Measurements from ENCODE around the gene SLC66A1. TPM values are rescaled to one million over a fixed set of nuclear protein-coding genes. Genes with fewer than 3 reads are reported as not detected.

The SLC66A1 gene
- total RNA-seq, 2 donors from 2014 or later, result 11.4 to 12.0 TPM

- TF ChIP-seq, protein P1, sequence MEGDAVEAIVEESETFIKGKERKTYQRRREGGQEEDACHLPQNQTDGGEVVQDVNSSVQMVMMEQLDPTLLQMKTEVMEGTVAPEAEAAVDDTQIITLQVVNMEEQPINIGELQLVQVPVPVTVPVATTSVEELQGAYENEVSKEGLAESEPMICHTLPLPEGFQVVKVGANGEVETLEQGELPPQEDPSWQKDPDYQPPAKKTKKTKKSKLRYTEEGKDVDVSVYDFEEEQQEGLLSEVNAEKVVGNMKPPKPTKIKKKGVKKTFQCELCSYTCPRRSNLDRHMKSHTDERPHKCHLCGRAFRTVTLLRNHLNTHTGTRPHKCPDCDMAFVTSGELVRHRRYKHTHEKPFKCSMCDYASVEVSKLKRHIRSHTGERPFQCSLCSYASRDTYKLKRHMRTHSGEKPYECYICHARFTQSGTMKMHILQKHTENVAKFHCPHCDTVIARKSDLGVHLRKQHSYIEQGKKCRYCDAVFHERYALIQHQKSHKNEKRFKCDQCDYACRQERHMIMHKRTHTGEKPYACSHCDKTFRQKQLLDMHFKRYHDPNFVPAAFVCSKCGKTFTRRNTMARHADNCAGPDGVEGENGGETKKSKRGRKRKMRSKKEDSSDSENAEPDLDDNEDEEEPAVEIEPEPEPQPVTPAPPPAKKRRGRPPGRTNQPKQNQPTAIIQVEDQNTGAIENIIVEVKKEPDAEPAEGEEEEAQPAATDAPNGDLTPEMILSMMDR (IDR thresholded peaks at IDR 0.05), result no peak
- DNase-seq (ENCODE audit: low spot score) (no peak), ATAC-seq (ENCODE audit: insufficient number of reproducible peaks, low FRiP score, low read depth) (no peak)
- no peak overlapping the region for H3K4me3 ChIP-seq
- H3K4me1 ChIP-seq (ENCODE audit: control insufficient read depth in 1 of 2, low read depth in 2 of 2), result no peaks in the 10 kb centered on the region
- peaks cover 18% of the 10 kb centered on the region for H3K36me3 ChIP-seq
- H3K9me3 ChIP-seq, result no peaks in the 10 kb centered on the region
- no peaks in the 10 kb centered on the region for H3K27me3 ChIP-seq (replicated peaks; ENCODE audit: insufficient read depth)
- H3K27ac ChIP-seq, result no peak overlapping the region
These were observed 19.2 kb downstream of the SLC66A1 start for GRCh38 chr1:19331262-19331878.

GRCh38 chr1:19332832-19333231 is 20.7 kb downstream of the SLC66A1 start:
- H3K4me3 ChIP-seq, result no peak overlapping the region
- H3K4me1 ChIP-seq (ENCODE audit: control insufficient read depth in 1 of 2, low read depth in 2 of 2), result no peaks in the 10 kb centered on the region
- no peaks in the 10 kb centered on the region for H3K27me3 ChIP-seq (replicated peaks; ENCODE audit: insufficient read depth)
- H3K36me3 ChIP-seq, result peaks cover 21% of the 10 kb centered on the region
- no peak overlapping the region for H3K27ac ChIP-seq
- no peaks in the 10 kb centered on the region for H3K9me3 ChIP-seq
- no peak for ATAC-seq (ENCODE audit: insufficient number of reproducible peaks, low FRiP score, low read depth)
- no peak for DNase-seq (ENCODE audit: low spot score)
- TF ChIP-seq, protein P1 (IDR thresholded peaks at IDR 0.05), result no peak

DNA sequence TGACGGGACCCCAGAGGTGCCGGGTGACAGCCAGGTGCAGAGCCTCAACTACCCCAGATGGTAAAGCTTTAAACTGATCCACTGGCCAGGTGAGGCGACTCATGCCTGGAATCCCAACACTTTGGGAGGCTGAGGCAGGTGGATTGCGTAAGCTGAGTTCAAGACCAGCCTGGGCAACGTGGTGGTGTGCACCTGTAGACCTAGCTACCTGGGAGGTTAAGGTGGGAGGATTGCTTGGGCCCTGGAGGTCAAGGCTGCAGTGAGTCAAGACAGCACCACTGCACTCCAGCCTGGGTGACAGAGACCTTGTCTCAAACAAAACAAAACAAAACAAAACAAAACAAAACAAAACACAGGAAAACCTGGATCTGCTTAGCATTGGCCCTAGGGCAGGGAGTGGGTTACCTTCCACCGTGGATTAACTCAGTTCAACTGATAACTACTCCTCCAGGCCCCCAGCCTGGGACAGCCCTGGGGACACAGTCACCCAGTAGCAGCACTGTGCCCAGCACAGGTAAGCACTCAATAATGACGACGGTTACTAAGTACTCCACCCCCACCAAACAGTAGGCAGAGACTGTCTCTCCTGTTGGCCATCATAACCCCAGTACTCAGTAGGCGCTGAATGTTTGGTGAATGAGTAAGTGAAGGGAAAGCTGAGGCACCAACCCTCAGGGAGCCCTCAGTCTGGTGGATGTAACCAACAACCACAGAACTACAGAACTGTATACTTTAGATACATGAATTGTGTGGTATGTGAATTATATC is 21.6 kb downstream of the SLC66A1 start:
- Histone ChIP-seq H3K27ac (no peak overlapping the region), H3K4me1 (ENCODE audit: control insufficient read depth in 1 of 2, low read depth in 2 of 2) (no peaks in the 10 kb centered on the region), H3K4me3 (no peak overlapping the region), H3K36me3 (peaks cover 15% of the 10 kb centered on the region), H3K27me3 (replicated peaks; ENCODE audit: insufficient read depth) (no peaks in the 10 kb centered on the region), H3K9me3 (no peaks in the 10 kb centered on the region)
- ATAC-seq (ENCODE audit: insufficient number of reproducible peaks, low FRiP score, low read depth) (no peak), DNase-seq (ENCODE audit: low spot score) (no peak)
- TF ChIP-seq, protein P1 (IDR thresholded peaks at IDR 0.05), result no peak

DNA sequence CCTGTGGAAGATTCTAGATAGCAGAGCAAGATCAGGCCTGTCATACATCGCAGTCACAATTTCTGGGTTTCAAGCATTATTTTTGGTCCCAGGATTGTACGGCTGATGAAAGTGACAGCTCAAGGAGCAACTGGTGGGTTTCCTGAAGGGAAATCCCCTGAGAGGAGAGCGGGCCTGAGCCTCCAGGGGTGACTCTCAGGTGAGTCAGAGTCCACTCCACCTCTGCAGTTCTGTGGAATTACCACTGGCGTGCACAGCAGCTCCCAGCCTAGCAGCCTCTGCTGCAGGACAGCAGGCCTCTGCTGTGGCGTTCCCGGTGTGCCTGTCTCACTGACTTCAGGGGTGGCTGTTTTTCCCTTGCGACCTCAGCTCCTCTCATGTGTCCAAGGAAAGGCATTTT is 24.4 kb downstream of the SLC66A1 start:
- Histone ChIP-seq H3K27me3 (replicated peaks; ENCODE audit: insufficient read depth) (no peaks in the 10 kb centered on the region), H3K9me3 (no peaks in the 10 kb centered on the region), H3K4me3 (no peak overlapping the region), H3K36me3 (peaks cover 10% of the 10 kb centered on the region), H3K4me1 (ENCODE audit: control insufficient read depth in 1 of 2, low read depth in 2 of 2) (peaks cover under 1 to 5% of the 10 kb centered on the region in 2 donors), H3K27ac (no peak overlapping the region)
- DNase-seq (ENCODE audit: low spot score) (no peak), ATAC-seq (ENCODE audit: insufficient number of reproducible peaks, low FRiP score, low read depth) (no peak)
- TF ChIP-seq, protein P1 (IDR thresholded peaks at IDR 0.05), result no peak

DNA sequence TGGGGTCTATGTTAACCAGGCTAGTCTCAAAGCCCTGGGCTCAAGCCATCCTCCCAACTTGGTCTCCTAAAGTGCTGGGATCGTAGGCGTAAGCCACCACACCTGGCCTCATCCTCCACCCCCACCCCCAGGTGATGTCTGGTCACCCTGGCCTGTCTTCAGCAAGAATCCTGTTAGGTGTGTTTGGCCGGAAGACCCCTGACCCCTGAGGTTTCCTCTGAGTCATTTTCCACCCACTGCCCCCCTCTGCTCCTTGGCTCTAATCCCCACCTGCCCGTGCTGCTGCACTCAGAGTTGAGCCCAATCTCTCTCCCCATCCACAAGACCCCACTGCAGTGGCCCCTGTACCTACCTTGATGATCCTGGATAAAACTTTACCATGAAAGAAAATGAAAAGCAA is 25.2 kb downstream of the SLC66A1 start:
- DNase-seq (ENCODE audit: low spot score), result no peak
- Histone ChIP-seq H3K4me3 (no peak overlapping the region), H3K4me1 (ENCODE audit: control insufficient read depth in 1 of 2, low read depth in 2 of 2) (peaks cover 6 to 12% of the 10 kb centered on the region in 2 donors), H3K27me3 (replicated peaks; ENCODE audit: insufficient read depth) (no peaks in the 10 kb centered on the region), H3K9me3 (no peaks in the 10 kb centered on the region), H3K36me3 (peaks cover 10% of the 10 kb centered on the region), H3K27ac (no peak overlapping the region)
- TF ChIP-seq, protein P1 (IDR thresholded peaks at IDR 0.05), result no peak
- ATAC-seq (ENCODE audit: insufficient number of reproducible peaks, low FRiP score, low read depth), result no peak
